HL-60 (cell line): Measurements from ENCODE around the gene TMEM163.

Experiments used
- CTCF ChIP-seq: IDR thresholded peaks from one replicate; pipeline ENCODE4 v1.5.1; 2011; ENCODE audit warnings: low read length, control low read depth, inconsistent platforms; ENCODE audit not compliant: insufficient read depth
- GABPA ChIP-seq: IDR thresholded peaks from 2 replicates; pipeline ENCODE4 v1.6.1; 2012; ENCODE audit warnings: low read depth
- POLR2AphosphoS5 ChIP-seq: IDR thresholded peaks from 2 replicates; pipeline ENCODE4 v1.6.1; 2012; ENCODE audit warnings: low read depth
- REST ChIP-seq: IDR thresholded peaks from 2 replicates; pipeline ENCODE4 v1.6.1; 2012; ENCODE audit warnings: low read depth; ENCODE audit not compliant: insufficient replicate concordance
- SPI1 ChIP-seq: IDR thresholded peaks from 2 replicates; pipeline ENCODE4 v1.6.1; 2012; ENCODE audit warnings: low read depth, mild to moderate bottlenecking, borderline replicate concordance

GRCh38 chr2:134458950-134459349, 259.9 kb downstream of the TMEM163 start:
- TF ChIP-seq CTCF: no peak
- TF ChIP-seq POLR2AphosphoS5: no peak
- no peak for TF ChIP-seq SPI1
- TF ChIP-seq REST: no peak
- no peak for TF ChIP-seq GABPA
